HuH-7 (cell line): ENCODE data around the gene WNT9A.

Experiments
- DNase-seq: peaks from one replicate; pipeline ENCODE4 v3.0.0; 2011; ENCODE audit warnings: low spot score

Gene WNT9A

GRCh38 chr1:227924168-227924832 is 23.4 kb downstream of the WNT9A start:
- DNase-seq: no peak

DNA sequence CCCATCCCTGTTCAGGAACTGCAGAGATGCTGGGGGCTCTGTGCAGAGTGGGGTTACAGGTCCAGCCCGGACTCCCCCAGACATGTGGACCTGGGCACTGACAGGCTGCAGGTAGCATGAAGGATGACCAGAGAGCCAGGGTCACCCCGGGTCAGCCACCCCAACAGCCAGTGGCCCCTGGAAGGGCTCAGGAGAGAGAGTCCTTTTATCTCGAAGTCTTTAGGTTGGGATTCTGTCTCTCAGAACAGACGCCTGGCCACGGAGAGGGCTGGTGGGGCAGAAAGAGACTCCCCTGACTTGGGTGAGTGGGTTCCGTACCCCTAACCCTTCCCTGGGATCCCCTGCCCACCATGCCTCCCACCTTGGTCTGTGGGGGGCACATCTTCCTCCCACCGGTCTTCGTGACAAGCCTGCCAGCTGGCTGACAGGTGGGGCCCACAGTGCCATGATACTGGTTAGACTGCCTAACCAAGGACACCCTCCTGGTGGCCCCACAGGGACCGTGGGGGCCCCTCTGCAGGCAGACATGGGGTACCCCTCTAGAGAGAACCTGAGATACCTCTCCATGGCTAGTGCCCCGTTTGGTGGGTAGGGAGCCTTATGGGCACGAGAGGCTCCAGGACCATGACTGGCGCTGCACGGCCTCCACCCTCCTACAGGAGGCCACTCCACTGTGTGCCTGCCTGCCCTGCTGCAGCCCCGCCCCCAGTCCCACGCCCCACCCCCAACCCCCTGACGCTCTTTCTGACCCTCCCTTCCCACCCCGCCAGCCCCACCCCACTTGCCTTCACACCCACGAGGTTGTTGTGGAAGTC is 24.2 kb downstream of the WNT9A start:
- no peak for DNase-seq

DNA sequence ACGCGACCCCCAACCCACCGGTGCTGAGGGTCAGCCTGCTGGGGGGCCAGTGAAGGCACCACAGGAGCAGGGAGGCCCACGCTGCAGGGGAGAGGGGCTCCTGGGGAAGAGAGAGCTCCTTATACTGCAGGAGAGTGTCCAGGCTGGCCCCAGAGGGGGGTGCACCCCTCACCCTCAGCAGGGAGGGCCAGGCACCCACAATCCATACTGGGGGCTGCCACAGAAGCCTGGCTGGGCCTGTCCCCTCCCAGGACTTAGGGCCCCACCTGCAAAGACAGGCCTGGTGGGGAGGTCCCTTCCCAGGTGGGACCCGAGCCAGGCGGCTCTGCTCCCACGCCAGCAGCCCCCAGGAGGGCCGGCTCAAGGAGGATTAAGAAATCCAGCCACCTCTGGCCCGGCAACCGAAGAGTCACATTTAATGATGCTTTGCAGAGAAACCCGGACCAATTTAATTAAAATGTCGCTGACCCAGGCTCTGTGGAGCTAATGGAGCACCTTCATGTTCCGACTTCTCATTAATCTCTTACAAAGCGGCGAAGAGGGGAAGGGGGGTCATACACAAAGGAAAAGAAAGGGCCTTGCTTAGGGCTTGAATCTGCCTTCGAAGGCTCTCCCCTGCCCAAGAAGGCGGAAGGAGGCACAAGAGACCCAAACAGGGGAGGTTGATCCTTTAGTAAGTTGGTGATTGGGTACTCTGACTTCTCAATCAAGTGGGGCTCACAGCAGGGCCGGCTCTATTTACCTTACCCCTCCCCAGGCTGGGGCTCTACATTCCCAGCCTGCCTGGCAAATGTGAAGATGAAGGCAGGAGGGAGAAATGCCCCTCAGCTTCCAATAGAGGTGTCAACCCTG is 25.0 kb downstream of the WNT9A start:
- no peak for DNase-seq

- DNase-seq: no peak
These were observed 26.1 kb downstream of the WNT9A start for GRCh38 chr1:227921461-227922185.

DNA sequence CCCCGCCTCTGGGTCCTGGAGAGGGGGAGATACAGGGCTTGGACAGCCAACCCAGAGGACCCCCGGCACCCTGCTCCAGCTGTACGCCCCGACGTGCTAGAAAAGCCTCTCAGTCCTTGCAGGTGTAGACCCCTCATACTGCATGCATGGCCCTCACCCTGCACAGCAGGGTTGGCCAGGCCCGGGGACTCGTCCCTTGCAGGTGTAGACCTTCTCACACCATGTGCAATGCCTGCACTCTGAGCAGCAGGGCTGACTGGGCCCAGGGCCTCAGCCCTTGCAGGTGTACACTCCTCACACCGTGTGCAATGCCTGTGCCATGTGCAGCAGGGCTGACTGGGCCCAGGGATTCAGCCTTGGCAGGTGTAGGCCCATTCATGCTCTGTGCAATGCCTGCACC is 26.8 kb downstream of the WNT9A start:
- no peak for DNase-seq

- no peak for DNase-seq
These were observed 27.3 kb downstream of the WNT9A start for GRCh38 chr1:227920426-227920825.

DNA sequence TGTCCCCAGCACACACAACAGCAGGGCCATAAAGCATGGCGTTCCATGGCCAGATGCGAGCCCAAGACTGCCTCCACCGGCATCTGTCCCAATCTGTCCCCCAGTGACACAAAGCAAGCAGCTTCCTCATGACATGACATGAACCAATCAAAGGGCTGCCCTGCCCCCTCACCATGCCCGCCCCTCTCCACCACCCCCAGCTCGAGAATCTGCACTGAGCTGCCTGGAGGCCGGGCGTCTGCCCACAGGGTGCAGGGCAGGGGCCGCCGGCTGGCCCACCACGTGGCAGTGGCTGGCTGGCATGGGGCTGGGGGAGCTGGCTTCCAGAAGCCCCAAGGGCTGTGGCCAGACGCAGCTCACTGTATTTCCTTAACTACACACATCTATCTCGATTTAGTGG is 27.8 kb downstream of the WNT9A start:
- no peak for DNase-seq

DNA sequence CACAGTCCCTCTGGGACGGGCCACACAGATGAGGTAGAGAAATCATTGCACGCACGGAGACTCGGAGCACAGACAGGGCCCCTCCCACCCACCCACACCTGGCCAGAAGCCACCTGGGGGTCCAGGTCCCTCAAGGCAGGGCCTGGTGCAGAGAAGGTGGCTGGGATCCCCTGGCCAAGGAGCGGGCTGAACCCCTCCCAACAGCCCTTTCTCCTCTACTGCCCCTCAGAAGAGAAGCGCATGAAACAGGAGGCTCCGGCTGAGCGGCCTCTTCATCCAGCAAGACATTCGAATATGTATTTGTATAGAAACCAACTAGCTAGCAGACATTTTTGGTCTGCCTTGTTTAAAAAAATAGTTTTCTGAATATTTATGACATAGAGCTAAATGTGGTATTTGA is 29.0 kb downstream of the WNT9A start:
- DNase-seq: no peak

DNA sequence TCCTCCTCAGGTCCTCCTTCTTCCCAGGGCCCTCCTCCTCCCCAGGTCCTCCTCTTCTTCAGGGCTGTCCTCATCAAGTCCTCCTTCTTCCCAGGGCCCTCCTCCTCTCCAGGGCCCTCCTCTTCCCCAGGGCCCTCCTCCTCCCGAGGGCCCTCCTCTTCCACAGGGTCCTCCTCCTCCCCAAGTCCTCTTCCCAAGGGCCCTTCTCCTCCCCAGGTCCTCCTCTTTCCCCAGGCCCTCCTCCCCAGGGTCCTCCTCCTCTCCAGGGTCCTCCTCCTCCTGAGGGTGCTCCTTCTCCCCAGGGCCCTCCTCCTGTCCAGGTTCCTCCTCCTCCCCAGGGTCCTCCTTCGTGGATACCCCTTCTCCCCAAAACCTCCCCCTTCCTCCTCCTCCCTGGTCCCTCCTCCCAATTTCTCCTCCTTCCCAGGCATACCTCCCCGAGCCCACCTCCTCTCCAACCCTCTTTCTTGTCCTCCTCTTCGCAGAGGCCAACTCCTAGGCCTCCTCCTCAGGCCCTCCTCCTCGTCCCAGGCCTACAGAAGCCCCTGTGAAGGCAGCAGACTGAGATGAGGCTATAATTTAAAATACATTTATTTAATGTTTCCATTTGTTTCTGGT is 29.5 kb downstream of the WNT9A start:
- no peak for DNase-seq

DNA sequence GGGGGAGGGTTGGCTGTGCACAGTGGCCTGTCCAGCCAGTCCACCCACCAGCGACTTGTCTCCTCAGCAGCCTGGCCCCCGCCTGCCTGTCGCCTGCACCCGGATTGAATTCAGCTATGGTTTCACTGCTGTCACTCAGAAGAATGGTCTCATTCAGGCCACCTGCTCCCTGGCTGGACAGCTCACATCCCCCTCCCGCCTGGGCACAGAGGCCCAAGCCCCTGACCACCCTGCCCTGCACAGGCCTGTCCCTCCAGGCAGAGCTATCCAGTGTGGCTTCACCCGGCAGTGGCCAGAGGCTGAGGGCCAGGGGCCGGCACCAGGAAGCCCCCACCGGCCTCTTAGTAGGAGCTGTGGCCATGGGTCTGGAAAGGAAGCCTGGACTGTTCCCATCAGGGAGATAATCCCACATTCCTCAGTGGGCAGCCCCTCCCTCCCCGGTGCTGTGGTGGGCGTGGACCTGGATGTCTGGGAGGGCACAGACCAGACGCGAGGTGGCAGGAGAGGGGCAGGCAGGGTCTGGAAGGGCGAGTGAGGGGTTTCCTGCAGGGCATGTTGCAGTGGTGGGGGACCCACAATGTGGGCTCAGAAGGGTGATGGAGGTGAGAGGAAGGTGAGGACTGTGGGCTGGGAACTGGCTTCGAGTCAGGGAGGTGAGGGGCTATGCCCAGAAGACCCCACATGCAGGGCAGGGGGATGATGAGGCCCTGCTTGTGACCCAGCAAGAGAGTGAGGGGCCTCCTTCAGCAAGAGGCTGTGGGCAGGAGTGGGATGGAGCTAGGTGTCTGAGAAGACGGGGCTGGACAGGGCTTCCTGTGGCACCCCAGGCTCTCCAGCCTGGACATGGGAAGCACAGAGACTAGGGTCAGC is 30.4 kb downstream of the WNT9A start:
- no peak for DNase-seq

DNA sequence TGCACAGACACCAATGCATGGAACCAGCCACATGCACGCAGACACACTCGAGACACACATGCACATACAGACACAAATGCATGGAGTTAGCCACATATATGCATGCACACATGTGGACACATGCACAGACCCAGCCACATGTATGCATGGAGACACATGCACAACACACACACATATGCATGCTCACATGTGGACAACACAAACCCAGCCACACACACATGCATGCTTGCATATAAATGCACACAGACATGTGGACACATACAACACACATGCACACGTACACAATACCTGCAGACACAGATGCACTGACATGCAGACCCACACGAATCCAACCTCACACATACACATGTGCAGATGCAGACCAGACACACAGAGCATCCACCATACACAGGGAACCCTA is 31.1 kb downstream of the WNT9A start:
- DNase-seq: no peak

- DNase-seq: no peak
These were observed 31.9 kb downstream of the WNT9A start for GRCh38 chr1:227915564-227916553.

DNA sequence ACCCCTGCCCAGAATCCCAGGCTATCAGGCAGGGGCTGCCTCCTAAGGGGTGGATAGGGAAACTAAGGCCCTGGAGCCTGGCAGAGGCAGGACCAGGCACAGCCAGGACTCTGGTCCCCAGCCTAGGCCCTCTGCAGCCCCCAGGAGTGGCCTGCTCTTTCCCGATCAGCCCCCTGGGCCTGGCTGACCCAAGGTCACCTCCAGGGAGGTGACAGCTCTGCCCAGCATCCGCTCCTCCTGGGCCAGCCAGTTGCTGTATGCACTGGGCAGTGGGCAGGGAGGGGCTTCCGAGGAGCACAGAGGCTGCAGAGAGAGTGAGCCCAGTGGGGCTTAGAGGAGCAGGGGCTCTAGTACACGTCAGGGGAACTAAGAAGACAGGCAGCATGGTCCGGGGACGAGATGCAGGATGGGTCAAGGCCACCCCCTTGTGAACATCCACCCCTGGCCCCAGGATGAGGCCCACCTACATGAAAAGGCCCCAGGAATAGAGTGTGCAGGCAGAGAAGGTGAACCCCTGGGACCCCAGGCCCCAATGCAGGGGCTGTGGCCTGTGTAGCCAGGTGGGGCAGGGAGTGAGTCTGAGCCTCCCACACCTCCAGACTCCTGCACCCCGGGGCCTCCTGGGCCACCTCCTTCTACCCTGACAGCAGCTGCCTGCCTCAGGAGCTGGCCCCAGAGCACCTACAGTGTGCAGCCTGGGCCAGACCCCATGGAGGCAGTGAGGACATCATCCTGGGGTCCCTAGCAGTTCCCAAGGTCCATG is 32.8 kb downstream of the WNT9A start:
- DNase-seq: no peak

DNA sequence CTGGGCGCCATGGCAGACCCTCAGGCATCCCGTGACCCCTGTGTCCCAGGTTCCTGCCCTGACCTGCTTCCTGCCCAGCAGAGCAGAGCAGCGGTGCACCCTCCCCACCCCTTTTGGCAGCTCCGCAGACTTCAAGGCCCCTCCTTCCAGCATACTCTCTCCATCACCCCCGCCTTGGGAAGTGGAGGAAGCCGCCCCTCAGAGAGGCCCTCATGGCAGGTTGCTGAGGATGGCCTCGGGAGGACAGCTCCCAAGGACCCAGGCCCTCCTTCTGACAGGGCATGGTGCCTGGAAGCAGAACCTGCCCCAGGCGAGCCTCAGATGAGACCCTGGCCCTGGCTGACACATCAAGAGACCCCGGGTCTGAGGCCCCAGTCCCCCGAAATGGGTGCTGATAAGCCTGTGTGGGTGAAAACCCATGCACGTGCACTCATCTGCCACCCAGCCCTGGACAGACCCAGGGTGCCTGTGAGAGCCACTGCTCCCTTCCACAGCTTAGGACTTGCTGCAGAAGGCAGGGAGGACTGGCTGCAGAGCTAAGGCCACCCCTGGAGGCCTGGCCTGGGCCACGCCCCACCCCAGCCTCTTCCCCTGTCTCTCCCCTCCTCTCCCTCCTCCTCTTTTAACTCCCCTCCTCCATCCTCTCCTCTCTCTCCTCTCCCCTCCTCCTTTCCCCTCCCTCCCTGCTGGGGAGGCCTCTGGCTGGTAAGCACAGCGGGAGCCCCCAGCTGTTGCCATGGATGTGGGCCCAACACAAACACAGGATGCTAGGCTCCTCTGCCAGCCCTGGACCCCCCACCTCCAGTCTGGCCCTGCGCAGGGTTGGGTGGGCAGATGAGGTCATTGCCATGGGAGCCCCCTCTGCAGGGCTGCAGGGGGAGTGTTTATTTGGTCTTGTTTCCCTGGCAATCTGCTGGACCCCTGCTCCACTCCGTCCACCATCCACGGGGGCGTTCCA is 33.7 kb downstream of the WNT9A start:
- DNase-seq: no peak

DNA sequence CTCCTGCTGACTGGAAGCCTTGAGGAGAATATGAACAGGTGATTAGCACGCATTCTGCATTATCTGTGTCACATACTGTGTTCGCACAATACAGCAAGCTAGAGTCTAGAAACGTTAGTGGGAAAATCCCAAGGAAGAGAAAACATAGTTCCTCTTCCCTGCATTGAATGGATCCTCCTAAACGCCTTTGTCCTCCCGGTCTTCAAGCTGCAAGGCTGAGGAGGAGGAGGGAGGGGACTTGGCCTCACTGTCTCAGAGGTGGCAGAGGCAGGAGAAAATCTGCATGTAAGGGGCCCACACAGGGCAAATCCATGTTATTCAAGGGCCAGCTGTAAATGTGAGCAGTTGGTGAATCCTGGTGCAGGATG is 34.4 kb downstream of the WNT9A start:
- DNase-seq: no peak

DNA sequence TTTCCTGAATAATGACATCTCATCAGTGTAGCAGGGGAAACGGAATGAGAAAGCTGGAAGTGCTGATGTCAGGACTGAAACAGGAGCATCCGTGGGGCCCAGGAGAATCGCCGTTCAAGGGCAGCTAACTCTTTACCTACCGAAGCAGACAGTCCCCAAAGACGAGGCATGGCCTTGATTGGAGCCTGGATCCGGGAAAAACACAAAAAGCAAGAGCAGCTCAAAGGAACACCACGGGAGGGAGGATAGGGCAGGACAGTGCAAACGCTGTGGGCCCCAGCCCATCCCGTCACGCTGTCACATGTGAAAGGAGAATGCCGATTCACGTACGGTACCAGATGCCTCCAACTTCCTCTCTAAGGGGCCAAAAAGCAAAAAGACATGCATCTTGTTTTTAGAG is 34.9 kb downstream of the WNT9A start:
- no peak for DNase-seq

DNA sequence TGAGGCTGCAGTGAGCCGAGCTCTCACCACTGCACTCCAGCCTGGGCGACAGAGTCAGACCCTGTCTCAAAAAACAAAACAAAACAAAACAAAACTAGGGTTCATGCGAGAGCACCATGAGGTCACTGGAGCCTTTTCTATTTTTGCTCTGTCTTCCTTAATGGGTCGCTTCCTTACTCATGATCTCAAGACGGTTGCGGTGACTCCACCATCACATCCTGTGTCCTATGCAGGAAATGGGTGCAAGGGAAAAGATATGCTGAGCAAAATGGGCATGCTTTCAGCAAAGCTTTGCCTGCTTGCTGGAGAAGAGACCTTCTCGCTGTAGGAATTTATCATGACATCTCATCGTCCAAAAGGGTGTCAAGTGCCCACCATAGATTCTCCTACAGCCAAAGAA is 36.4 kb downstream of the WNT9A start:
- DNase-seq: no peak
